GM19372 (cell line): ENCODE results near the gene GZMM.

Experiments
- ATAC-seq: cut with Tn5 transposase; IDR thresholded peaks from one replicate; pipeline ENCODE4 v1.9.1; 2021; ENCODE audit warnings: mild to moderate bottlenecking, low read depth, moderate library complexity; ENCODE audit not compliant: unreplicated experiment

GZMM gene

GRCh38 chr19:533364-534058 lies 10.3 kb upstream of the GZMM start:
- ATAC-seq: no peak

- ATAC-seq: no peak
These were observed 9.8 kb upstream of the GZMM start for GRCh38 chr19:534088-534487.

GRCh38 chr19:535017-535835 lies 8.6 kb upstream of the GZMM start:
- no peak for ATAC-seq

GRCh38 chr19:536031-536880 lies 7.6 kb upstream of the GZMM start:
- ATAC-seq: no peak

GRCh38 chr19:536881-537404 lies 6.9 kb upstream of the GZMM start:
- no peak for ATAC-seq

- ATAC-seq: no peak
These were observed 5.0 kb upstream of the GZMM start for GRCh38 chr19:538641-539428.

- no peak for ATAC-seq
These were observed 4.3 kb upstream of the GZMM start for GRCh38 chr19:539429-540030.

GRCh38 chr19:540867-541637 lies 2.8 kb upstream of the GZMM start:
- no peak for ATAC-seq

GRCh38 chr19:541699-542098 lies 2.2 kb upstream of the GZMM start:
- ATAC-seq: no peak

- no peak for ATAC-seq
These were observed 1.5 kb upstream of the GZMM start for GRCh38 chr19:542173-542866.

- ATAC-seq: no peak
These were observed 3.3 kb downstream of the GZMM start for GRCh38 chr19:547117-547516.

- no peak for ATAC-seq
These were observed 4.2 kb downstream of the GZMM start for GRCh38 chr19:547836-548720.

- no peak for ATAC-seq
These were observed 5.3 kb downstream of the GZMM start for GRCh38 chr19:548886-549830.

- ATAC-seq: no peak
These were observed 11.0 kb downstream of the GZMM start for GRCh38 chr19:554817-555216.

GRCh38 chr19:555474-555808 lies 11.6 kb downstream of the GZMM start:
- ATAC-seq: no peak

GRCh38 chr19:556611-557382 lies 12.9 kb downstream of the GZMM start:
- ATAC-seq: no peak
